ENCODE data around the gene BCAS3. TPM values are rescaled to one million over a fixed set of nuclear protein-coding genes. Genes with fewer than 3 reads are reported as not detected.

BCAS3 gene
- total and polyA plus RNA-seq, 4 donors, result 5.8 to 24.6 (median 10.1) TPM

DNA sequence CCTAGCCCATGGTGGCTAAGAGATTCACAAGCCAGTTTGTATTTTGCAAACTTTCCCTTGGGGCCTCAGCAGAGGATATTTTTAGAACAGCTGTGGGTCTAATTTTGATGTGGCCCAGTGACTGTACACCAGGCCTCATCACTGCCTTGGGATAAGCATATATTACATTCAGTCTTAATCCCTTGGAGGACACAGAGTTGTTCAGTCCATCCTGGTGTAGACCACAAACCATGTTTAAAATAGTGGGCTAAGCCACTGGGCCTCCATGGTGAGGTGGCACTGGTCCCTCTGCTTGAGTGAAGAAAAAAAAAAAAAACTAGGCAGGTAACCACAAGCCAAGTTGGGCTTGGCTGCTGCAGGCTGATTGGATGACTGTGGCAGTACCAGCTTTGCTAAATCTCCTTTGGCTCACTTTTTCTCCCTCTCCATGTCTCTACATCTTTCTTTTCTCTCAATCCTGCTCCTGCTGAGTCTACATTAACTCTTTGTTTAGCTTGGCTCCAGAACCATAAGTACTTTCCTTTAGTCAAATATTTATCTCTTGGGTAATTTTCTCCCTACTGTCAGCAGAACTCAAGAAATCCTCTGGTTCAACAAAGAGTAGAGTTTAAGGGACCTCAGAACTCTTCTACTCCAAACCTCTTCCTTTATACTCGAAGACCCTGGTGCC is 602.0 kb downstream of the BCAS3 start:
- no peak for DNase-seq (ENCODE audit: low spot score)
- Histone ChIP-seq H3K9me3 (ENCODE audit: control insufficient read depth in 4 of 4, low read length in 3 of 4) (no peaks in the 10 kb centered on the region), H3K4me1 (ENCODE audit: control insufficient read depth in 4 of 4, insufficient read depth in 4 of 4, low read length in 3 of 4) (no peaks in the 10 kb centered on the region), H3K27me3 (ENCODE audit: control insufficient read depth in 4 of 4, insufficient read depth in 4 of 4, low read length in 3 of 4) (no peaks in the 10 kb centered on the region), H3K27ac (ENCODE audit: low read depth in 1 of 2, low read length in 2 of 2) (no peak overlapping the region), H3K4me3 (ENCODE audit: low read depth in 1 of 3, low read length in 3 of 3) (no peak overlapping the region), H3K36me3 (ENCODE audit: control insufficient read depth in 4 of 4, insufficient read depth in 3 of 4, low read depth in 1 of 4, low read length in 3 of 4) (peaks cover 0 to 2% (median 0%) of the 10 kb centered on the region in 4 donors), H3K9ac (ENCODE audit: low read depth in 1 of 2, low read length in 2 of 2) (no peak overlapping the region)
- WGBS, result 80% methylated on average over 1 of the region's 1 CpG
- TF ChIP-seq GABPA (IDR thresholded peaks at IDR 0.05 in 1 of 2, conservative IDR thresholded peaks at IDR 0.05 in 1 of 2) (no peak), YY1 (IDR thresholded peaks at IDR 0.05) (no peak), RAD21 (IDR thresholded peaks at IDR 0.05) (no peak), JUND (IDR thresholded peaks at IDR 0.05) (no peak), FOXA1 (IDR thresholded peaks at IDR 0.05) (no peak), HNF4A (conservative IDR thresholded peaks at IDR 0.05) (no peak), HNF4G (IDR thresholded peaks at IDR 0.05) (no peak), EGR1 (IDR thresholded peaks at IDR 0.05; ENCODE audit: low read depth in 2 of 2) (no peak), TAF1 (conservative IDR thresholded peaks at IDR 0.05) (no peak), ATF3 (IDR thresholded peaks at IDR 0.05) (no peak), RXRA (IDR thresholded peaks at IDR 0.05) (no peak)
- TF ChIP-seq, protein P1, sequence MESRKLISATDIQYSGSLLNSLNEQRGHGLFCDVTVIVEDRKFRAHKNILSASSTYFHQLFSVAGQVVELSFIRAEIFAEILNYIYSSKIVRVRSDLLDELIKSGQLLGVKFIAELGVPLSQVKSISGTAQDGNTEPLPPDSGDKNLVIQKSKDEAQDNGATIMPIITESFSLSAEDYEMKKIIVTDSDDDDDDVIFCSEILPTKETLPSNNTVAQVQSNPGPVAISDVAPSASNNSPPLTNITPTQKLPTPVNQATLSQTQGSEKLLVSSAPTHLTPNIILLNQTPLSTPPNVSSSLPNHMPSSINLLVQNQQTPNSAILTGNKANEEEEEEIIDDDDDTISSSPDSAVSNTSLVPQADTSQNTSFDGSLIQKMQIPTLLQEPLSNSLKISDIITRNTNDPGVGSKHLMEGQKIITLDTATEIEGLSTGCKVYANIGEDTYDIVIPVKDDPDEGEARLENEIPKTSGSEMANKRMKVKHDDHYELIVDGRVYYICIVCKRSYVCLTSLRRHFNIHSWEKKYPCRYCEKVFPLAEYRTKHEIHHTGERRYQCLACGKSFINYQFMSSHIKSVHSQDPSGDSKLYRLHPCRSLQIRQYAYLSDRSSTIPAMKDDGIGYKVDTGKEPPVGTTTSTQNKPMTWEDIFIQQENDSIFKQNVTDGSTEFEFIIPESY (IDR thresholded peaks at IDR 0.05), result no peak
- TF ChIP-seq, protein P2, sequence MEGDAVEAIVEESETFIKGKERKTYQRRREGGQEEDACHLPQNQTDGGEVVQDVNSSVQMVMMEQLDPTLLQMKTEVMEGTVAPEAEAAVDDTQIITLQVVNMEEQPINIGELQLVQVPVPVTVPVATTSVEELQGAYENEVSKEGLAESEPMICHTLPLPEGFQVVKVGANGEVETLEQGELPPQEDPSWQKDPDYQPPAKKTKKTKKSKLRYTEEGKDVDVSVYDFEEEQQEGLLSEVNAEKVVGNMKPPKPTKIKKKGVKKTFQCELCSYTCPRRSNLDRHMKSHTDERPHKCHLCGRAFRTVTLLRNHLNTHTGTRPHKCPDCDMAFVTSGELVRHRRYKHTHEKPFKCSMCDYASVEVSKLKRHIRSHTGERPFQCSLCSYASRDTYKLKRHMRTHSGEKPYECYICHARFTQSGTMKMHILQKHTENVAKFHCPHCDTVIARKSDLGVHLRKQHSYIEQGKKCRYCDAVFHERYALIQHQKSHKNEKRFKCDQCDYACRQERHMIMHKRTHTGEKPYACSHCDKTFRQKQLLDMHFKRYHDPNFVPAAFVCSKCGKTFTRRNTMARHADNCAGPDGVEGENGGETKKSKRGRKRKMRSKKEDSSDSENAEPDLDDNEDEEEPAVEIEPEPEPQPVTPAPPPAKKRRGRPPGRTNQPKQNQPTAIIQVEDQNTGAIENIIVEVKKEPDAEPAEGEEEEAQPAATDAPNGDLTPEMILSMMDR (IDR thresholded peaks at IDR 0.05; ENCODE audit: low read depth, low read length, missing input control), result no peak

GRCh38 chr17:61280338-61280737 is 602.7 kb downstream of the BCAS3 start:
- H3K4me1 ChIP-seq (ENCODE audit: control insufficient read depth in 4 of 4, insufficient read depth in 4 of 4, low read length in 3 of 4), result no peaks in the 10 kb centered on the region
- H3K27ac ChIP-seq (ENCODE audit: low read depth in 1 of 2, low read length in 2 of 2), result no peak overlapping the region
- DNase-seq (ENCODE audit: low spot score), result no peak
- peaks cover 0 to 2% (median 0%) of the 10 kb centered on the region in 4 donors for H3K36me3 ChIP-seq (ENCODE audit: control insufficient read depth in 4 of 4, insufficient read depth in 3 of 4, low read depth in 1 of 4, low read length in 3 of 4)
- H3K4me3 ChIP-seq (ENCODE audit: low read depth in 1 of 3, low read length in 3 of 3), result no peak overlapping the region
- TF ChIP-seq SP1 (IDR thresholded peaks at IDR 0.05), result no peak
- no peak overlapping the region for H3K9ac ChIP-seq (ENCODE audit: low read depth in 1 of 2, low read length in 2 of 2)
- H3K9me3 ChIP-seq (ENCODE audit: control insufficient read depth in 4 of 4, low read length in 3 of 4), result no peaks in the 10 kb centered on the region
- no peaks in the 10 kb centered on the region for H3K27me3 ChIP-seq (ENCODE audit: control insufficient read depth in 4 of 4, insufficient read depth in 4 of 4, low read length in 3 of 4)

DNA sequence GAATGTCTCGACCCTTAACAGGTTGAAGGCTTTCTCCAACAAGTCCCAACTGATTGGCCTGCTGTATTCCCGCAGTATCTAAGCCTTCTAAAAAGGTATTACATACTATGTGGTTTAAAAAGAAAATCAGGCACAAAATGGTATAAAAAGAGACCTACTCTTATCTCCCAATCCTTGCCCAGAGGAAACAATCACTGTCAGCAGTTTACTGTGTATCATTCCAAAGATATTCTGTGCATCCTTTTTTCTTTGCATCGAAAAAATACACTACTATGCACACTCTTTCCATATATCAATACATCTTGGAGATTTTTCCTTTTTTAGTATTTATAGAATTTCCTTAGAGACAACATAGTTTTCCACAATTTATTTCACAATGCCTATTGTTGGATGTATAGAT is 603.2 kb downstream of the BCAS3 start:
- H3K9me3 ChIP-seq (ENCODE audit: control insufficient read depth in 4 of 4, low read length in 3 of 4), result no peaks in the 10 kb centered on the region
- TF ChIP-seq YY1 (IDR thresholded peaks at IDR 0.05) (no peak), TAF1 (conservative IDR thresholded peaks at IDR 0.05) (no peak), SP1 (IDR thresholded peaks at IDR 0.05) (no peak), RXRA (IDR thresholded peaks at IDR 0.05) (no peak), FOXA1 (IDR thresholded peaks at IDR 0.05) (no peak), EGR1 (IDR thresholded peaks at IDR 0.05; ENCODE audit: low read depth in 2 of 2) (no peak), RAD21 (IDR thresholded peaks at IDR 0.05) (no peak), HNF4G (IDR thresholded peaks at IDR 0.05) (no peak), HNF4A (conservative IDR thresholded peaks at IDR 0.05) (no peak)
- TF ChIP-seq, protein P3, sequence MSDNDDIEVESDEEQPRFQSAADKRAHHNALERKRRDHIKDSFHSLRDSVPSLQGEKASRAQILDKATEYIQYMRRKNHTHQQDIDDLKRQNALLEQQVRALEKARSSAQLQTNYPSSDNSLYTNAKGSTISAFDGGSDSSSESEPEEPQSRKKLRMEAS (IDR thresholded peaks at IDR 0.05), result no peak
- TF ChIP-seq, protein P1 (IDR thresholded peaks at IDR 0.05), result no peak
- TF ChIP-seq, protein P4, sequence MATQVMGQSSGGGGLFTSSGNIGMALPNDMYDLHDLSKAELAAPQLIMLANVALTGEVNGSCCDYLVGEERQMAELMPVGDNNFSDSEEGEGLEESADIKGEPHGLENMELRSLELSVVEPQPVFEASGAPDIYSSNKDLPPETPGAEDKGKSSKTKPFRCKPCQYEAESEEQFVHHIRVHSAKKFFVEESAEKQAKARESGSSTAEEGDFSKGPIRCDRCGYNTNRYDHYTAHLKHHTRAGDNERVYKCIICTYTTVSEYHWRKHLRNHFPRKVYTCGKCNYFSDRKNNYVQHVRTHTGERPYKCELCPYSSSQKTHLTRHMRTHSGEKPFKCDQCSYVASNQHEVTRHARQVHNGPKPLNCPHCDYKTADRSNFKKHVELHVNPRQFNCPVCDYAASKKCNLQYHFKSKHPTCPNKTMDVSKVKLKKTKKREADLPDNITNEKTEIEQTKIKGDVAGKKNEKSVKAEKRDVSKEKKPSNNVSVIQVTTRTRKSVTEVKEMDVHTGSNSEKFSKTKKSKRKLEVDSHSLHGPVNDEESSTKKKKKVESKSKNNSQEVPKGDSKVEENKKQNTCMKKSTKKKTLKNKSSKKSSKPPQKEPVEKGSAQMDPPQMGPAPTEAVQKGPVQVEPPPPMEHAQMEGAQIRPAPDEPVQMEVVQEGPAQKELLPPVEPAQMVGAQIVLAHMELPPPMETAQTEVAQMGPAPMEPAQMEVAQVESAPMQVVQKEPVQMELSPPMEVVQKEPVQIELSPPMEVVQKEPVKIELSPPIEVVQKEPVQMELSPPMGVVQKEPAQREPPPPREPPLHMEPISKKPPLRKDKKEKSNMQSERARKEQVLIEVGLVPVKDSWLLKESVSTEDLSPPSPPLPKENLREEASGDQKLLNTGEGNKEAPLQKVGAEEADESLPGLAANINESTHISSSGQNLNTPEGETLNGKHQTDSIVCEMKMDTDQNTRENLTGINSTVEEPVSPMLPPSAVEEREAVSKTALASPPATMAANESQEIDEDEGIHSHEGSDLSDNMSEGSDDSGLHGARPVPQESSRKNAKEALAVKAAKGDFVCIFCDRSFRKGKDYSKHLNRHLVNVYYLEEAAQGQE (IDR thresholded peaks at IDR 0.05), result no peak
- H3K4me1 ChIP-seq (ENCODE audit: control insufficient read depth in 4 of 4, insufficient read depth in 4 of 4, low read length in 3 of 4), result no peaks in the 10 kb centered on the region
- no peak overlapping the region for H3K9ac ChIP-seq (ENCODE audit: low read depth in 1 of 2, low read length in 2 of 2)
- H3K27me3 ChIP-seq (ENCODE audit: control insufficient read depth in 4 of 4, insufficient read depth in 4 of 4, low read length in 3 of 4), result no peaks in the 10 kb centered on the region
- 96% methylated on average over 3 of the region's 3 CpGs for WGBS
- H3K36me3 ChIP-seq (ENCODE audit: control insufficient read depth in 4 of 4, insufficient read depth in 3 of 4, low read depth in 1 of 4, low read length in 3 of 4), result no peaks in the 10 kb centered on the region
- H3K27ac ChIP-seq (ENCODE audit: low read depth in 1 of 2, low read length in 2 of 2), result no peak overlapping the region
- H3K4me3 ChIP-seq (ENCODE audit: low read depth in 1 of 3, low read length in 3 of 3), result no peak overlapping the region
- no peak for DNase-seq (ENCODE audit: low spot score)
